A549 (cell line): ENCODE results near the gene GIT2. TPM values are rescaled to one million over a fixed set of nuclear protein-coding genes. Genes with fewer than 3 reads are reported as not detected.

Source experiments
- ATAC-seq, 2 experiments: fragments of 200-7000 bp in 1 of 2; fragments of >200 bp in 1 of 2; cut with Nextera tagmentation in 1 of 2; cut with Tn5 transposase in 1 of 2; 3 replicates each; pipeline versions ENCODE4 v1.8.0 to v1.9.1; 2018 to 2020; ENCODE audit warnings: mild to moderate bottlenecking in 1 of 2, moderate library complexity in 1 of 2
- CTCF ChIA-PET: fragments of 300-600 bp; sonication (Branson Sonifier 250); formaldehyde crosslinking; extraction: SDS; loops from one replicate; lab custom pipeline; 2021; ENCODE audit warnings: antibody characterized with exemption, inconsistent platforms; lab: Yijun Ruan, JAX
- POLR2A ChIA-PET: fragments of 350-600 bp; formaldehyde crosslinking; extraction: SDS; loops from one replicate; lab custom pipeline; 2021; ENCODE audit warnings: antibody characterized with exemption, inconsistent platforms; lab: Yijun Ruan, JAX
- DNase-seq, 2 experiments: peaks; one replicate each; pipeline versions ENCODE4 v3.0.0 to v3.0.0-alpha.2; 2011 to 2016; ENCODE audit warnings: low read depth in 1 of 2, low spot score in 1 of 2
- FAIRE-seq: peaks from 2 replicates; lab custom pipeline; 2011; peaks lifted over from hg19 to GRCh38; lab: Jason Lieb, UNC
- H3K27ac ChIP-seq, 2 experiments: fragments of >200 bp; sonication (Bioruptor Twin); formaldehyde crosslinking; 3 replicates each; pipeline ENCODE4 v1.5.1; 2016 to 2017
- H3K4me1 ChIP-seq: fragments of >200 bp; sonication (Bioruptor Twin); formaldehyde crosslinking; 3 replicates; pipeline ENCODE4 v1.6.1; 2016
- H3K4me2 ChIP-seq: fragments of >200 bp; sonication (Bioruptor Twin); formaldehyde crosslinking; 3 replicates; pipeline ENCODE4 v1.6.1; 2016
- H3K4me3 ChIP-seq: fragments of >200 bp; sonication (Bioruptor Twin); formaldehyde crosslinking; 3 replicates; pipeline ENCODE4 v1.5.1; 2016
- H3K9me3 ChIP-seq: fragments of >200 bp; sonication (Bioruptor Twin); formaldehyde crosslinking; 3 replicates; pipeline ENCODE4 v1.6.1; 2016
- CEBPB ChIP-seq, 2 experiments: fragments of >200 bp in 1 of 2; sonication (Bioruptor Twin) in 1 of 2; formaldehyde crosslinking in 1 of 2; IDR thresholded peaks; 2 replicates each; pipeline ENCODE4 v1.6.1; 2012 to 2016
- CHD2 ChIP-seq: fragments of 150-350 bp; IDR thresholded peaks from 2 replicates; pipeline ENCODE4 v1.6.1; 2014; ENCODE audit warnings: low read length; ENCODE audit not compliant: partially characterized antibody
- CHD4 ChIP-seq: fragments of 200-600 bp; sonication (generic); IDR thresholded peaks from 2 replicates; pipeline ENCODE4 v1.6.1; 2016; ENCODE audit warnings: antibody characterized with exemption, mild to moderate bottlenecking, borderline replicate concordance
- E2F6 ChIP-seq: IDR thresholded peaks from 2 replicates; pipeline ENCODE4 v1.6.1; 2012; ENCODE audit warnings: low read depth, borderline replicate concordance
- FOSL2 ChIP-seq, 2 experiments: fragments of 450-650 bp in 1 of 2; fragments of >200 bp in 1 of 2; sonication (Bioruptor Twin) in 1 of 2; formaldehyde crosslinking; IDR thresholded peaks; 2 replicates each; pipeline versions ENCODE4 v1.5.0 to v1.6.1; 2016 to 2020; ENCODE audit warnings: mild to moderate bottlenecking in 1 of 2, moderate library complexity in 1 of 2
- HDAC2 ChIP-seq: fragments of 200-600 bp; sonication (generic); IDR thresholded peaks from 2 replicates; pipeline ENCODE4 v1.6.1; 2016
- HOXB13 ChIP-seq: fragments of 250-450 bp; sonication (Bioruptor Pico); IDR thresholded peaks from 2 replicates; pipeline ENCODE4 v1.5.0; 2020; ENCODE audit warnings: low read depth, mild to moderate bottlenecking, moderate library complexity
- KDM5A ChIP-seq: fragments of 200-600 bp; sonication (generic); IDR thresholded peaks from 2 replicates; pipeline ENCODE4 v1.6.1; 2016; ENCODE audit warnings: antibody characterized with exemption, mild to moderate bottlenecking
- MAZ ChIP-seq: fragments of 150-350 bp; IDR thresholded peaks from 2 replicates; pipeline ENCODE4 v1.6.1; 2014; ENCODE audit warnings: antibody characterized with exemption, low read depth, low read length, borderline replicate concordance
- MYC ChIP-seq: IDR thresholded peaks from 2 replicates; pipeline ENCODE4 v1.6.1; 2012; ENCODE audit warnings: mild to moderate bottlenecking, inconsistent platforms, low read length, improper control_type of control experiment, borderline replicate concordance
- PBX3 ChIP-seq: IDR thresholded peaks from 2 replicates; pipeline ENCODE4 v1.6.1; 2012
- RCOR1 ChIP-seq: fragments of 150-350 bp; IDR thresholded peaks from 2 replicates; pipeline ENCODE4 v1.6.1; 2014; ENCODE audit warnings: antibody characterized with exemption, low read length, low read depth
- REST ChIP-seq: fragments of 200-600 bp; sonication (generic); IDR thresholded peaks from 2 replicates; pipeline ENCODE4 v1.6.1; 2016; ENCODE audit warnings: antibody characterized with exemption, mild to moderate bottlenecking, moderate library complexity
- ZC3H11A ChIP-seq: fragments of 450-650 bp; IDR thresholded peaks from 2 replicates; pipeline ENCODE4 v1.6.1; 2014; ENCODE audit warnings: antibody characterized with exemption, mild to moderate bottlenecking
- ZNF302 ChIP-seq: fragments of 250-450 bp; sonication (Bioruptor Pico); IDR thresholded peaks from 2 replicates; pipeline ENCODE4 v1.9.0; 2021; ENCODE audit warnings: inconsistent platforms, mild to moderate bottlenecking, moderate library complexity
- WGBS: methylation state at CpG from one replicate; pipeline ENCODE4 v1.1.6; 2017; ENCODE audit errors: missing lambda C conversion rate; 5-methylcytosine and 5-hydroxymethylcytosine counted together
- polyA plus RNA-seq, 4 experiments: library from polyadenylated mRNA; depleted of rRNA in 3 of 4; stranded (reverse); fragments of >200 nt; fragmentation: RNase III in 1 of 4; extraction: RNeasy Plus Mini Kit Qiagen cat#74134 plus additional on column Dnase treatment in 1 of 4; gene quantifications; 2 replicates in 3 of 4; 3 replicates in 1 of 4; pipeline ENCODE4 v1.2.3, GENCODE V29; 2011 to 2017
- TF ChIP-seq, protein P1 (sequence below): fragments of 450-650 bp; IDR thresholded peaks from 2 replicates; pipeline ENCODE4 v1.6.1; 2014; ENCODE audit warnings: antibody characterized with exemption

Gene GIT2
- polyA plus RNA-seq, 2 of the 4 experiments (the other 2 are of a cell fraction): 18.5 to 38.0 TPM

DNA sequence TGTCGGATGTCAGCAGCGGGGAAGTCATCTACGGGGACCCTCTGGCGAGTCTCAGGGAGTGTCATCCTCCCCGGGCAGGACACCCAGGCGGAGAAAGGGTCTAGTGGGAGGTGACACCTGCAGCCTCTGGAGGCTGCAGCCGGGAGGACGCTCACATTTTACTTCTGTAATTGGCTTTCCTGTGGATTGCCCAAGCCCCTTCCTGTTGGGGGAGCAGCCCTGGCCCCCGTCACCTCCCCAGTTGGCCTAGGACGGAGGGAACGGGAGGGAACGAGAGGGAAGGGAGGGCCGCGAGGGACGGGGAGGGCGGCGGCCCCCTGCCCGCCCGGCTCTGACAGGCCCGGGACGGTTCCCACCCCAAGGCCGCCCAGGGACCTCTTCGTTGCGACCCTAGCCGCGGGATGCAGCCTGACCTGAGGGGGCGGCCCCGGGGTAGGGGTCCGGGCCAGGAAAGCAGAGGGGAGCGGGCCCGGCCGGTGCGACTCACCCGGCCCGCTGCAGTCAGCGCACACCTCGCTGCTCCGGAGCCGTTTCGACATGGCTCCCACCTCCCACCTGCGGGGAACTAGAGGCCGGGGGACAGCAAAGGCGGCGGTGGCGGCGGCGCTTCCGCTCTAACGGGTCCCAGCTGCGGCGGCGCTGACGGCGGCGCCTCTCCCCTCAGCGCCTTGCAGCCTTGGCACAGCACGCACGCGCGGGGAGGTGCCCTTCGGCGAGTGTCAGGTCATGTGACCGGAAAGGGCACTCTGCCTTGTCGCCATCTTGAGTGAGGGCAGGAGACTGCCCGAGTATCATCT is at the start of gene GIT2 (continued):
- TF ChIP-seq KDM5A (0 out of 2 replicates have a peak, but pooled peaks have one; percentile 13), E2F6 (no peak), PBX3 (no peak), MAZ (0 out of 2 replicates have a peak, but pooled peaks have one; percentile 16), REST (no peak), RCOR1 (no peak), ZNF302 (CRISPR knock-in tag) (no peak), ZC3H11A (no peak), CHD4 (no peak), FOSL2 (IDR thresholded peaks at IDR 0.05) (no peak), FOSL2 (CRISPR knock-in tag; IDR thresholded peaks at IDR 0.05) (no peak), HDAC2 (no peak)
- TF ChIP-seq, protein P1, sequence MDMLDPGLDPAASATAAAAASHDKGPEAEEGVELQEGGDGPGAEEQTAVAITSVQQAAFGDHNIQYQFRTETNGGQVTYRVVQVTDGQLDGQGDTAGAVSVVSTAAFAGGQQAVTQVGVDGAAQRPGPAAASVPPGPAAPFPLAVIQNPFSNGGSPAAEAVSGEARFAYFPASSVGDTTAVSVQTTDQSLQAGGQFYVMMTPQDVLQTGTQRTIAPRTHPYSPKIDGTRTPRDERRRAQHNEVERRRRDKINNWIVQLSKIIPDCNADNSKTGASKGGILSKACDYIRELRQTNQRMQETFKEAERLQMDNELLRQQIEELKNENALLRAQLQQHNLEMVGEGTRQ: peak; percentile 93

- ATAC-seq: no peak
- TF ChIP-seq PBX3 (no peak), HOXB13 (CRISPR knock-in tag) (no peak), CEBPB (IDR thresholded peaks at IDR 0.05) (peak in 1 of 2 experiments; percentile 35; a peak in 1 of 4 replicates), MYC (no peak), CHD2 (no peak)
- TF ChIP-seq, protein P1: no peak
- TF ChIP-seq, all 56 proteins: peak for 1
Observed at GRCh38 chr12:110042264-110042663, 46.1 kb upstream of the GIT2 start.

More at GRCh38 chr12:110042264-110042663, 46.1 kb upstream of the GIT2 start:
- Histone ChIP-seq H3K4me3 (no peak overlapping the region), H3K9me3 (no peaks in the 10 kb centered on the region), H3K4me2 (peak overlapping the region; percentile 52), H3K27ac (peak overlapping the region; percentile 85 to 93), H3K4me1 (peaks cover 73% of the 10 kb centered on the region)
- WGBS: 90% methylated on average over 3 of the region's 3 CpGs
- DNase-seq (peak in 1 of 2 experiments; percentile 72), FAIRE-seq (no peak)
- ChIA-PET CTCF (interaction anchor here (0.6 to 2.7 kb wide), 11 partner anchors 9 to 560 kb away, joined by 3 to 8 read pairs (median 3); partner anchors contain the start of gene ANKRD13A), POLR2A (no interaction called here)
